CD4-positive, alpha-beta T cell treated with Interleukin-1 beta for 1 hour (primary cell): ENCODE measurements around the gene QKI.
"Not testable (repeated sequence)": the region's sequence is repeated elsewhere in the genome, so short reads cannot be mapped to it uniquely, and the experiment has no call there.

ENCODE experiments used
- DNase-seq, 2 donors: peaks; one replicate each; pipeline ENCODE4 v3.0.0-alpha.2; 2020 to 2022

Gene QKI

GRCh38 chr6:163414117-163414945 is at the start of gene QKI:
Gene QKI, plus strand, starts transcription at chr6:163414718. Its CDS starts 476 bp downstream, at chr6:163415194.
- DNase-seq, result peak; percentile 88

- DNase-seq, result no peak
Measured at GRCh38 chr6:163366288-163366687, 48.2 kb upstream of the QKI start.

GRCh38 chr6:163367497-163368183 is 46.9 kb upstream of the QKI start:
- no peak for DNase-seq

GRCh38 chr6:163369141-163369540 is 45.4 kb upstream of the QKI start:
- no peak for DNase-seq

GRCh38 chr6:163369628-163370365 is 44.7 kb upstream of the QKI start:
- DNase-seq, result no peak

- no peak for DNase-seq
Measured at GRCh38 chr6:163370464-163371117, 43.9 kb upstream of the QKI start.

GRCh38 chr6:163371129-163371528 is 43.4 kb upstream of the QKI start:
- DNase-seq, result no peak

- no peak for DNase-seq
Measured at GRCh38 chr6:163373240-163373639, 41.3 kb upstream of the QKI start.

GRCh38 chr6:163375361-163375760 is 39.2 kb upstream of the QKI start:
- DNase-seq, result no peak

GRCh38 chr6:163376187-163376586 is 38.3 kb upstream of the QKI start:
- no peak for DNase-seq

- no peak for DNase-seq
Measured at GRCh38 chr6:163377561-163377960, 37.0 kb upstream of the QKI start.

- DNase-seq, result no peak
Measured at GRCh38 chr6:163380216-163380615, 34.3 kb upstream of the QKI start.

- DNase-seq, result no peak
Measured at GRCh38 chr6:163381118-163381756, 33.3 kb upstream of the QKI start.

- not testable (repeated sequence) for DNase-seq
Measured at GRCh38 chr6:163383396-163383795, 31.1 kb upstream of the QKI start.

GRCh38 chr6:163383912-163384311 is 30.6 kb upstream of the QKI start:
- no peak for DNase-seq

- no peak for DNase-seq
Measured at GRCh38 chr6:163384510-163384909, 30.0 kb upstream of the QKI start.

GRCh38 chr6:163385503-163385902 is 29.0 kb upstream of the QKI start:
- DNase-seq, result not testable (repeated sequence)

GRCh38 chr6:163386329-163386908 is 28.1 kb upstream of the QKI start:
- DNase-seq, result no peak

- DNase-seq, result no peak
Measured at GRCh38 chr6:163387317-163387716, 27.2 kb upstream of the QKI start.

- no peak for DNase-seq
Measured at GRCh38 chr6:163389354-163389753, 25.2 kb upstream of the QKI start.

- no peak for DNase-seq
Measured at GRCh38 chr6:163390770-163391169, 23.7 kb upstream of the QKI start.

GRCh38 chr6:163391985-163392384 is 22.5 kb upstream of the QKI start:
- DNase-seq, result no peak
